H9 (cell line): ENCODE data around the gene TM9SF4. TPM values are rescaled to one million over a fixed set of nuclear protein-coding genes. Genes with fewer than 3 reads are reported as not detected.
A peak's percentile ranks its signal among the peaks of the same experiment; 100 is the strongest.

Source experiments
- DNase-seq: peaks from one replicate; pipeline ENCODE4 v3.0.0-alpha.2; 2017
- H2AFZ ChIP-seq: one replicate; pipeline ENCODE4 v1.6.1; 2013; ENCODE audit warnings: mild to moderate bottlenecking, low read length, control low read depth, moderate library complexity
- H2AK5ac ChIP-seq: 2 replicates; pipeline ENCODE4 v1.6.1; 2013; ENCODE audit warnings: low read length, control low read depth, mixed read lengths; ENCODE audit not compliant: insufficient read length
- H2BK120ac ChIP-seq: one replicate; pipeline ENCODE4 v1.6.1; 2013; ENCODE audit warnings: low read depth, mild to moderate bottlenecking, low read length, control low read depth, inconsistent platforms; ENCODE audit not compliant: poor library complexity, severe bottlenecking
- H2BK12ac ChIP-seq: 2 replicates; pipeline ENCODE4 v1.6.1; 2013; ENCODE audit warnings: low read length, control low read depth, mixed read lengths, low read depth; ENCODE audit not compliant: insufficient read length
- H2BK15ac ChIP-seq: 2 replicates; pipeline ENCODE4 v1.6.1; 2013; ENCODE audit warnings: low read depth, low read length, control low read depth
- H2BK20ac ChIP-seq: one replicate; pipeline ENCODE4 v1.6.1; 2013; ENCODE audit warnings: low read depth, mild to moderate bottlenecking, low read length, control low read depth, inconsistent platforms; ENCODE audit not compliant: poor library complexity, severe bottlenecking
- H2BK5ac ChIP-seq: 2 replicates; pipeline ENCODE4 v1.6.1; 2013; ENCODE audit warnings: low read length, control low read depth, mixed read lengths; ENCODE audit not compliant: insufficient read length
- H3K14ac ChIP-seq: 2 replicates; pipeline ENCODE4 v1.6.1; 2013; ENCODE audit warnings: low read length, control low read depth; ENCODE audit not compliant: insufficient read depth
- H3K18ac ChIP-seq: 2 replicates; pipeline ENCODE4 v1.6.1; 2013; ENCODE audit warnings: low read depth, mild to moderate bottlenecking, mixed read lengths, low read length, control low read depth; ENCODE audit not compliant: insufficient read length
- H3K23ac ChIP-seq: 2 replicates; pipeline ENCODE4 v1.6.1; 2013; ENCODE audit warnings: low read length, control low read depth, mixed read lengths, low read depth; ENCODE audit not compliant: insufficient read length
- H3K23me2 ChIP-seq: 2 replicates; pipeline ENCODE4 v1.6.1; 2013; ENCODE audit warnings: low read depth, mild to moderate bottlenecking, mixed read lengths, low read length, control low read depth; ENCODE audit not compliant: insufficient read length, poor library complexity, severe bottlenecking
- H3K27ac ChIP-seq: 2 replicates; pipeline ENCODE4 v1.5.1; 2013; ENCODE audit warnings: low read length, control low read depth, mixed read lengths, low read depth; ENCODE audit not compliant: insufficient read length
- H3K27me3 ChIP-seq: 2 replicates; pipeline ENCODE4 v1.6.1; 2013; ENCODE audit warnings: low read length, control low read depth, inconsistent platforms; ENCODE audit not compliant: insufficient read depth
- H3K4ac ChIP-seq: 2 replicates; pipeline ENCODE4 v1.6.1; 2013; ENCODE audit warnings: low read depth, mild to moderate bottlenecking, control low read depth, inconsistent platforms, low read length, moderate library complexity
- H3K4me1 ChIP-seq: 2 replicates; pipeline ENCODE4 v1.6.1; 2013; ENCODE audit warnings: low read length, control low read depth, inconsistent platforms; ENCODE audit not compliant: insufficient read depth
- H3K4me2 ChIP-seq: 2 replicates; pipeline ENCODE4 v1.6.1; 2013; ENCODE audit warnings: low read length, control low read depth, mixed read lengths; ENCODE audit not compliant: insufficient read length, insufficient read depth
- H3K56ac ChIP-seq: 2 replicates; pipeline ENCODE4 v1.6.1; 2013; ENCODE audit warnings: low read depth, mild to moderate bottlenecking, mixed read lengths, low read length, control low read depth; ENCODE audit not compliant: insufficient read length
- H3K79me1 ChIP-seq: 2 replicates; pipeline ENCODE4 v1.6.1; 2013; ENCODE audit warnings: low read depth, mild to moderate bottlenecking, moderate library complexity, low read length, control low read depth, inconsistent platforms; ENCODE audit not compliant: insufficient read depth, poor library complexity, severe bottlenecking
- H3K79me2 ChIP-seq: 2 replicates; pipeline ENCODE4 v1.6.1; 2013; ENCODE audit warnings: low read length, control low read depth, inconsistent platforms; ENCODE audit not compliant: insufficient read depth
- H3K9ac ChIP-seq: 2 replicates; pipeline ENCODE4 v1.6.1; 2013; ENCODE audit warnings: low read length, control low read depth, mixed read lengths; ENCODE audit not compliant: insufficient read length; ENCODE audit errors: extremely low read depth
- H3K9me3 ChIP-seq: one replicate; pipeline ENCODE4 v1.6.1; 2013; ENCODE audit warnings: low read depth, low read length, inconsistent platforms; ENCODE audit not compliant: control insufficient read depth
- H3T11ph ChIP-seq: one replicate; pipeline ENCODE4 v1.6.1; 2013; ENCODE audit warnings: mild to moderate bottlenecking, low read length, control low read depth, inconsistent platforms
- H4K20me1 ChIP-seq: one replicate; pipeline ENCODE4 v1.6.1; 2013; ENCODE audit not compliant: control insufficient read depth, insufficient read length, insufficient read depth
- H4K5ac ChIP-seq: 2 replicates; pipeline ENCODE4 v1.6.1; 2013; ENCODE audit warnings: low read depth, mild to moderate bottlenecking, mixed read lengths, low read length, control low read depth; ENCODE audit not compliant: insufficient read length
- H4K8ac ChIP-seq: replicated peaks from 2 replicates; pipeline ENCODE4 v1.6.1; 2013; ENCODE audit warnings: low read length, control low read depth, mixed read lengths, low read depth; ENCODE audit not compliant: insufficient read length
- H4K91ac ChIP-seq: 2 replicates; pipeline ENCODE4 v1.6.1; 2013; ENCODE audit warnings: low read depth, mild to moderate bottlenecking, moderate library complexity, mixed read lengths, low read length, control low read depth; ENCODE audit not compliant: insufficient read length
- H3K27ac Mint-ChIP-seq, 3 experiments: 2 replicates in 2 of 3; 3 replicates in 1 of 3; pipeline ENCODE4 v1.8.0; 2020 to 2021; ENCODE audit warnings: mixed read lengths in 3 of 3, mild to moderate bottlenecking in 1 of 3, moderate library complexity in 1 of 3
- H3K27me3 Mint-ChIP-seq: 2 replicates; pipeline ENCODE4 v1.8.0; 2021; ENCODE audit warnings: low read depth, mild to moderate bottlenecking, moderate library complexity, mixed read lengths
- H3K36me3 Mint-ChIP-seq, 3 experiments: 2 replicates in 2 of 3; 3 replicates in 1 of 3; pipeline ENCODE4 v1.8.0; 2020 to 2021; ENCODE audit warnings: low read depth in 3 of 3, mixed read lengths in 3 of 3; ENCODE audit not compliant: insufficient read depth in 1 of 3
- H3K4me1 Mint-ChIP-seq, 2 experiments: 2 replicates each; pipeline ENCODE4 v1.8.0; 2020; ENCODE audit warnings: mixed read lengths in 2 of 2
- H3K4me3 Mint-ChIP-seq, 2 experiments: 2 replicates in 1 of 2; 3 replicates in 1 of 2; pipeline ENCODE4 v1.8.0; 2020 to 2021; ENCODE audit warnings: mild to moderate bottlenecking in 2 of 2, mixed read lengths in 2 of 2, moderate library complexity in 1 of 2
- H3K9me3 Mint-ChIP-seq, 2 experiments: 2 replicates in 1 of 2; 3 replicates in 1 of 2; pipeline ENCODE4 v1.8.0; 2020; ENCODE audit warnings: mild to moderate bottlenecking in 2 of 2, mixed read lengths in 2 of 2, moderate library complexity in 1 of 2
- CTCF ChIP-seq: fragments of 200-600 bp; sonication (generic); conservative IDR thresholded peaks from 3 replicates; pipeline ENCODE4 v1.8.0; 2021; ENCODE audit warnings: antibody characterized with exemption, mild to moderate bottlenecking
- WGBS: extraction: QIAGEN DNeasy Blood & Tissue Kit; methylation state at CpG from one replicate; pipeline ENCODE4 v1.1.7; 2013; ENCODE audit warnings: missing lambda C conversion rate, low lambda C conversion rate, mixed read lengths; ENCODE audit not compliant: insufficient read length; ENCODE audit errors: extremely low coverage; 5-methylcytosine and 5-hydroxymethylcytosine counted together
- total RNA-seq: library from RNA; stranded (reverse); gene quantifications from 2 replicates; pipeline ENCODE4 v1.2.1, GENCODE V29; 2021

The TM9SF4 gene
- total RNA-seq, 1 experiment from 2014 or later = 62.3 TPM

GRCh38 chr20:32206760-32207625 is 97.5 kb downstream of the TM9SF4 start:
- Mint-ChIP-seq H3K4me3 (peak overlapping the region; percentile 89 to 97), H3K27ac (peak overlapping the region; percentile 80 to 97 (median 85)), H3K9me3 (no peaks in the 10 kb centered on the region; a peak in 1 of 5 replicates), H3K27me3 (no peaks in the 10 kb centered on the region), H3K36me3 (peaks cover 9 to 39% (median 26%) of the 10 kb centered on the region in 3 experiments; a peak in 6 of 7 replicates), H3K4me1 (peaks cover 49 to 51% of the 10 kb centered on the region in 2 experiments)
- no peak overlapping the region for H2AK5ac ChIP-seq
- peak overlapping the region; percentile 46; the same call in 1 of the 2 replicates for H3K14ac ChIP-seq
- no peak for DNase-seq
- no peak overlapping the region for H2BK12ac ChIP-seq
- peak overlapping the region; percentile 69 for H3K9ac ChIP-seq
- H3K23ac ChIP-seq = no peak overlapping the region
- H3K27ac ChIP-seq = no peak overlapping the region
- peak overlapping the region; percentile 71 for H3K4me2 ChIP-seq
- no peaks in the 10 kb centered on the region for H4K20me1 ChIP-seq
- no peak for TF ChIP-seq CTCF
- no peaks in the 10 kb centered on the region for H3K27me3 ChIP-seq
- H2BK120ac ChIP-seq = no peak overlapping the region
- H3K9me3 ChIP-seq = no peaks in the 10 kb centered on the region
- H2BK5ac ChIP-seq = no peak overlapping the region
- no peak overlapping the region for H3K56ac ChIP-seq
- H3K4ac ChIP-seq = no peak overlapping the region
- H4K8ac ChIP-seq = no peak overlapping the region
- no peaks in the 10 kb centered on the region for H3K4me1 ChIP-seq
- H3T11ph ChIP-seq = no peak overlapping the region
- H3K18ac ChIP-seq = no peak overlapping the region
- H2AFZ ChIP-seq = no peak overlapping the region
- H2BK15ac ChIP-seq = no peak overlapping the region
- no peak overlapping the region for H4K91ac ChIP-seq
- no CpG with 5 or more reads among the region's 40 CpGs for WGBS
- H4K5ac ChIP-seq = no peak overlapping the region
- peaks cover 23% of the 10 kb centered on the region; the same call in 1 of the 2 replicates for H3K79me2 ChIP-seq
- H3K79me1 ChIP-seq = peaks cover 9% of the 10 kb centered on the region
- H3K23me2 ChIP-seq = peaks cover 10% of the 10 kb centered on the region
- no peak overlapping the region for H2BK20ac ChIP-seq
